Panc1 (cell line): ENCODE data around the gene NCOA3. TPM values are rescaled to one million over a fixed set of nuclear protein-coding genes. Genes with fewer than 3 reads are reported as not detected.

ENCODE experiments used
- ATAC-seq: fragments of 200-7000 bp; cut with Tn5 transposase; 2 replicates; pipeline ENCODE4 v1.9.1; 2020; ENCODE audit warnings: mild to moderate bottlenecking, moderate library complexity
- BruUV-seq: library from RNA; stranded (reverse); fragments of 400-500 nt; replicated peaks from 2 replicates; lab custom pipeline; 2021; lab: Mats Ljungman, UMichigan
- CTCF ChIA-PET: fragments of 300-600 bp; sonication (Branson Sonifier 250); formaldehyde crosslinking; loops from one replicate; lab custom pipeline; 2022; ENCODE audit warnings: antibody characterized with exemption; lab: Charles Lee
- POLR2A ChIA-PET: fragments of 300-600 bp; sonication (Branson Sonifier 250); formaldehyde crosslinking; loops from one replicate; lab custom pipeline; 2022; ENCODE audit warnings: antibody characterized with exemption; lab: Charles Lee
- DNase-seq: peaks from one replicate; pipeline ENCODE4 v3.0.0-alpha.2; 2010; ENCODE audit warnings: low read depth, low spot score
- H3K27ac ChIP-seq: 2 replicates; pipeline ENCODE4 v1.5.1; 2011; ENCODE audit warnings: mild to moderate bottlenecking, low read length, inconsistent platforms
- H3K27me3 ChIP-seq: fragments of 200-500 bp; sonication (Bioruptor generic); 2 replicates; pipeline ENCODE4 v1.6.0; 2014; ENCODE audit warnings: low read length, inconsistent platforms; ENCODE audit not compliant: control insufficient read depth, insufficient read depth
- H3K36me3 ChIP-seq: fragments of 200-500 bp; sonication (Bioruptor generic); 2 replicates; pipeline ENCODE4 v1.5.1; 2014; ENCODE audit warnings: inconsistent platforms, mild to moderate bottlenecking, low read length, moderate library complexity; ENCODE audit not compliant: control insufficient read depth, insufficient read depth
- H3K4me1 ChIP-seq: 2 replicates; pipeline ENCODE4 v1.5.1; 2011; ENCODE audit warnings: inconsistent platforms, mild to moderate bottlenecking, low read length, moderate library complexity; ENCODE audit not compliant: control insufficient read depth, insufficient read depth
- H3K4me3 ChIP-seq, 2 experiments: 2 replicates each; pipeline ENCODE4 v1.5.1; 2011 to 2012; ENCODE audit warnings: low read depth in 2 of 2, low read length in 2 of 2, mild to moderate bottlenecking in 2 of 2, inconsistent platforms in 1 of 2, moderate library complexity in 1 of 2
- H3K9me3 ChIP-seq: fragments of 200-500 bp; sonication (Bioruptor generic); 2 replicates; pipeline ENCODE4 v1.5.1; 2014; ENCODE audit warnings: low read depth, mild to moderate bottlenecking, inconsistent platforms, low read length, moderate library complexity; ENCODE audit not compliant: control insufficient read depth, insufficient read depth
- CTCF ChIP-seq: fragments of 450-650 bp; IDR thresholded peaks from 2 replicates; pipeline ENCODE4 v1.5.1; 2017; ENCODE audit warnings: mild to moderate bottlenecking
- POLR2AphosphoS5 ChIP-seq: IDR thresholded peaks from 2 replicates; pipeline ENCODE4 v1.6.1; 2012; ENCODE audit warnings: mild to moderate bottlenecking, low read depth, low read length, moderate library complexity
- REST ChIP-seq, 2 experiments: IDR thresholded peaks; 2 replicates each; pipeline ENCODE4 v1.6.1; 2011 to 2012; ENCODE audit warnings: low read depth in 2 of 2, control low read depth in 1 of 2, low read length in 1 of 2, mild to moderate bottlenecking in 1 of 2, moderate library complexity in 1 of 2; ENCODE audit not compliant: insufficient read depth in 1 of 2
- SIN3A ChIP-seq: IDR thresholded peaks from 2 replicates; pipeline ENCODE4 v1.6.1; 2012; ENCODE audit warnings: low read depth, mild to moderate bottlenecking, low read length, moderate library complexity, borderline replicate concordance; ENCODE audit not compliant: insufficient read depth
- TCF7L2 ChIP-seq: IDR thresholded peaks from 2 replicates; pipeline ENCODE4 v1.6.1; 2011; ENCODE audit warnings: mild to moderate bottlenecking, low read depth, low read length, inconsistent platforms
- in situ Hi-C: cut with HindIII; loops from 2 replicates; pipeline ENCODE4 v1.10.0; 2016; ENCODE audit warnings: low sequenced_read_pairs, low pct_unique_long_range_greater_than_20kb
- intact Hi-C: fragments of 100-400 bp; cut with micrococcal nuclease; formaldehyde crosslinking; loops from one replicate; pipeline ENCODE4 v1.10.0; 2022; ENCODE audit not compliant: unreplicated experiment
- total RNA-seq: library from RNA; stranded (reverse); gene quantifications from one replicate; pipeline ENCODE4 v1.2.1, GENCODE V29; 2021; ENCODE audit not compliant: unreplicated experiment

The NCOA3 gene
- total RNA-seq, 1 experiment from 2014 or later, result 47.7 TPM

GRCh38 chr20:47490795-47491194 is 10.9 kb upstream of the NCOA3 start:
- Histone ChIP-seq H3K4me3 (no peak overlapping the region), H3K4me1 (peaks cover 8% of the 10 kb centered on the region), H3K27ac (no peak overlapping the region), H3K27me3 (no peaks in the 10 kb centered on the region), H3K36me3 (no peaks in the 10 kb centered on the region), H3K9me3 (no peaks in the 10 kb centered on the region)
- in situ Hi-C loops, result no loop called here
- ChIA-PET CTCF (interaction anchor here (0.7 kb wide), 1 partner anchor 28 kb away, joined by 3 read pairs; no protein-coding TSS in a partner anchor), POLR2A (no interaction called here)
- ATAC-seq (no peak), DNase-seq (no peak)
- TF ChIP-seq CTCF (no peak), SIN3A (no peak), TCF7L2 (no peak), REST (IDR thresholded peaks at IDR 0.05; ENCODE audit: insufficient read depth in 1 of 2, low read depth in 2 of 2, low read length in 1 of 2) (no peak), POLR2AphosphoS5 (no peak)
- no TSS peak for BruUV-seq
- intact Hi-C loops, result no loop called here

GRCh38 chr20:47492284-47492683 is 9.4 kb upstream of the NCOA3 start:
- ATAC-seq (no peak), DNase-seq (no peak)
- Histone ChIP-seq H3K27ac (no peak overlapping the region), H3K36me3 (no peaks in the 10 kb centered on the region), H3K4me1 (peaks cover 8% of the 10 kb centered on the region), H3K9me3 (no peaks in the 10 kb centered on the region), H3K4me3 (no peak overlapping the region), H3K27me3 (no peaks in the 10 kb centered on the region)
- intact Hi-C loops, result no loop called here
- ChIA-PET POLR2A (interaction anchor here (0.6 kb wide), 1 partner anchor 30 kb away, joined by 5 read pairs; no protein-coding TSS in a partner anchor), CTCF (no interaction called here)
- in situ Hi-C loops, result no loop called here
- BruUV-seq, result no TSS peak
- TF ChIP-seq CTCF, result no peak
- TF ChIP-seq SIN3A, result no peak
- TF ChIP-seq POLR2AphosphoS5, result no peak
- TF ChIP-seq REST (IDR thresholded peaks at IDR 0.05; ENCODE audit: insufficient read depth in 1 of 2, low read depth in 2 of 2, low read length in 1 of 2), result no peak
- no peak for TF ChIP-seq TCF7L2
